NCI-H460 (cell line): ENCODE data around the gene C10orf120. TPM values are rescaled to one million over a fixed set of nuclear protein-coding genes. Genes with fewer than 3 reads are reported as not detected.

ENCODE experiments used
- DNase-seq: peaks from one replicate; pipeline ENCODE4 v3.0.0-alpha.2; 2016; ENCODE audit warnings: low read depth; ENCODE audit errors: extremely low read depth
- total RNA-seq: library from RNA; depleted of rRNA; stranded (reverse); fragments of >200 nt; shearing (Covaris generic); gene quantifications from 2 replicates; pipeline ENCODE4 v1.2.3, GENCODE V29; 2014

The C10orf120 gene
- total RNA-seq, 1 experiment from 2014 or later = not detected

GRCh38 chr10:122706467-122706866 lies 6.8 kb upstream of the C10orf120 start:
- DNase-seq = no peak

GRCh38 chr10:122703483-122704448 lies 4.1 kb upstream of the C10orf120 start:
- peak; percentile 75 for DNase-seq

GRCh38 chr10:122702275-122702674 lies 2.6 kb upstream of the C10orf120 start:
- no peak for DNase-seq

- no peak for DNase-seq
Observed at GRCh38 chr10:122701652-122702051, 2.0 kb upstream of the C10orf120 start.

GRCh38 chr10:122696687-122697086 lies 3.0 kb downstream of the C10orf120 start:
- no peak for DNase-seq

GRCh38 chr10:122692744-122693143 lies 6.9 kb downstream of the C10orf120 start:
- DNase-seq = no peak

GRCh38 chr10:122689146-122689820 lies 10.4 kb downstream of the C10orf120 start:
- DNase-seq = no peak

GRCh38 chr10:122688293-122688989 lies 11.2 kb downstream of the C10orf120 start:
- no peak for DNase-seq

- DNase-seq = no peak
Observed at GRCh38 chr10:122682522-122682921, 17.1 kb downstream of the C10orf120 start.

- no peak for DNase-seq
Observed at GRCh38 chr10:122678266-122678665, 21.4 kb downstream of the C10orf120 start.

- DNase-seq = no peak
Observed at GRCh38 chr10:122675278-122675677, 24.4 kb downstream of the C10orf120 start.

- no peak for DNase-seq
Observed at GRCh38 chr10:122674781-122675180, 24.9 kb downstream of the C10orf120 start.

GRCh38 chr10:122673731-122674130 lies 25.9 kb downstream of the C10orf120 start:
- DNase-seq = no peak

GRCh38 chr10:122673269-122673668 lies 26.4 kb downstream of the C10orf120 start:
- DNase-seq = no peak

GRCh38 chr10:122672655-122673054 lies 27.0 kb downstream of the C10orf120 start:
- no peak for DNase-seq

- DNase-seq = no peak
Observed at GRCh38 chr10:122671355-122671754, 28.3 kb downstream of the C10orf120 start.

- DNase-seq = no peak
Observed at GRCh38 chr10:122669842-122670241, 29.8 kb downstream of the C10orf120 start.

GRCh38 chr10:122669045-122669444 lies 30.6 kb downstream of the C10orf120 start:
- no peak for DNase-seq

GRCh38 chr10:122665946-122666345 lies 33.7 kb downstream of the C10orf120 start:
- DNase-seq = no peak

GRCh38 chr10:122665329-122665860 lies 34.3 kb downstream of the C10orf120 start:
- no peak for DNase-seq

GRCh38 chr10:122664501-122664900 lies 35.1 kb downstream of the C10orf120 start:
- no peak for DNase-seq
